ENCODE data around the gene FAM110A.
"Not testable (repeated sequence)": the region's sequence is repeated elsewhere in the genome, so short reads cannot be mapped to it uniquely, and the experiment has no call there.

The FAM110A gene

DNA sequence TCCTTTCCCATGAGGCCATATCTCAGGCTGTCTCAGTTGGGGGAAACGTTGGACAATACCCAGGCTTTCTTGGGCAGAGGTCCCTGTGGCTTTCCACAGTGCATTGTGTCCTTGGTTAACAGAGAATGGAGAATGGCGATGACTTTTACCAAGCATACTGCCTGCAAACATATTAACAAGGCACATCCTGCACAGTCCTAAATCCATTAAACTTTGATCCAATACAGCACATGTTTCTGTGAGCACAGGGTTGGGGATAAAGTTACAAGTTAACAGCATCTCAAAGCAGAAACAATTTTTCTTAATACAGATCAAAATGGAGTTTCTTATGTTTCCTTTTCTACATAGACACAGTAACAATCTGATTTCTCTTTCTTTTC lies 21.1 kb upstream of the FAM110A start:
- H3K4me3 ChIP-seq (ENCODE audit: insufficient read depth, low read depth, low read length); H3K27ac ChIP-seq (ENCODE audit: insufficient read depth, low read depth, low read length, poor library complexity, severe bottlenecking); H3K4me1 ChIP-seq (ENCODE audit: control insufficient read depth, insufficient read depth, low read length); H3K27me3 ChIP-seq (ENCODE audit: control insufficient read depth, insufficient read depth, low read length, poor library complexity, severe bottlenecking); H3K9me3 ChIP-seq (ENCODE audit: control insufficient read depth, low read length); H3K36me3 ChIP-seq (ENCODE audit: control insufficient read depth, insufficient read depth, low read length): not testable (repeated sequence)
- 58 to 75% methylated on average over 2 of the region's 2 CpGs for WGBS, 2 experiments

DNA sequence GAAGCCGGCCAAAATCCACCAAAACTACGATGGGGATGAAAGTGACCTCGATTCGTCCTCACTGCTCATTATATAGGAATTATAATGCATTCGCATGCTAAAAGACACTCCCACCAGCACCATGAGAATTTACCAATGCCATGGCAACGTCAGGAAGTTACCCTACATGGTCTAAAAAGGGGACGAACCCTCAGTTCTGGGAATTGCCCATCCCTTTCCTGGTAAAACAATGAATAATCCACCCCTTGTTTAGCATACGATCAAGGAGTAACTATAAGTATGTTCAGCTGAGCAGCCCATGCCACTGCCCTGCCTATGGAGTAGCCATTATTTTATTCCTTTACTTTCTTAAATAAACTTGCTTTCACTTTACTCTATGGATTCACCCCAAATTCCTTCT lies 20.1 kb upstream of the FAM110A start:
- Histone ChIP-seq H3K4me3 (ENCODE audit: insufficient read depth, low read depth, low read length) (no peak overlapping the region), H3K27ac (ENCODE audit: insufficient read depth, low read depth, low read length, poor library complexity, severe bottlenecking) (no peak overlapping the region), H3K9me3 (ENCODE audit: control insufficient read depth, low read length) (peaks cover 2% of the 10 kb centered on the region), H3K36me3 (ENCODE audit: control insufficient read depth, insufficient read depth, low read length) (no peaks in the 10 kb centered on the region), H3K4me1 (ENCODE audit: control insufficient read depth, insufficient read depth, low read length) (no peaks in the 10 kb centered on the region), H3K27me3 (ENCODE audit: control insufficient read depth, insufficient read depth, low read length, poor library complexity, severe bottlenecking) (no peaks in the 10 kb centered on the region)
- WGBS, 2 experiments: 85 to 90% methylated on average over 8 of the region's 8 CpGs

DNA sequence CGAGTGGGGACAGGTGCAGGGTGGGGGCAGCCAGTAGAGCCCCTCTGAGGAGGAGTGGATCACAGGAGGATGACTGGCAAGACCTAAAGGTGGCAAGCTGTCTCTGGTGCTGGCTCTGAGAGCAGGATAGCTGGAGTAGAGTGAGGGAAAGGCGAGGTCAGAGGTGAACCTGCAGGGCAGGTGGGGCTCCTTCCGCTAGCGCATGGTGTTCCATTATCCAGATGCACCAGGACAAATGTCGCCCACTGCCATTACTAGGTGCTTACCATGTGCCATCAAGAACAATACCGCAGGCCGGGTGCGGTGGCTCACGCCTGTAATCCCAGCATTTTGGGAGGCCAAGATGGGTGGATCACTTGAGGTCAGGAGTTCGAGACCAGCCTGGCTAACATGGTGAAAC lies 18.3 kb upstream of the FAM110A start:
- Histone ChIP-seq H3K27ac (ENCODE audit: insufficient read depth, low read depth, low read length, poor library complexity, severe bottlenecking) (no peak overlapping the region), H3K27me3 (ENCODE audit: control insufficient read depth, insufficient read depth, low read length, poor library complexity, severe bottlenecking) (no peaks in the 10 kb centered on the region), H3K4me3 (ENCODE audit: insufficient read depth, low read depth, low read length) (no peak overlapping the region), H3K4me1 (ENCODE audit: control insufficient read depth, insufficient read depth, low read length) (no peaks in the 10 kb centered on the region), H3K9me3 (ENCODE audit: control insufficient read depth, low read length) (no peaks in the 10 kb centered on the region), H3K36me3 (ENCODE audit: control insufficient read depth, insufficient read depth, low read length) (no peaks in the 10 kb centered on the region)
- WGBS, 2 experiments: 89 to 92% methylated on average over 10 of the region's 10 CpGs

DNA sequence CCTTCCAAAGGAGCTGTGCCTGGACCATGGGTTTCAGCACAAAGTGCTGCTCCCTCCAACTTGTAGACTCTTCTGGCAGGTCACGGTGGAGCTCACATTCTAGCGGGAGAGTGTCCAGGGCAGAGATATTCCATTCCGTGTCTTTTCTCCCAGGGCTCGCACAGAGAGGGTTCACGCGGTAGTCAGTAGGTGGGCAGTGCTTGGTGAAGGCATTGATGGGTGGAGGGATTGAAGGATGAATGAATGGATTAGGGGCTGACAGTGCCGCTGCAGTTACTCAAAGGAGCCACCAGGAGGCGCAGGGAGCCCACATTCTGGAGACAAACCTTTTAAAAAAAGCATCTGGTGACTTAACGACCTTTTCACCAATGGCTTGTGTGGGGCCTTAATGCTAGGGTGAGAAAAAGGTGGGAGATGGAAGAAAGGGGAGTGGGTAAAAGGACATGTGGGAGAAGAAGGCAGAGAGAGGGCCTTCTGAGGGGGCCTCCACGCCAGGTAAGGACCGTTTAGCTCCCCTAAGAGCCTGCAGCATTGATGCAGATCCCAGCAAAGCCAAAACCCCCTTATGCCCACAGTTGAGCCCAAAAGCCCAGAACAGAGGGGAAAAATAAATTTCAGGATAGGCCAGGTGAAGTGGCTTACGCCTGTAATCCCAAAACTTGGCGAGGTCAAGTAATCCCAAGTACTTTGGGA lies 17.5 kb upstream of the FAM110A start:
- Histone ChIP-seq H3K9me3 (ENCODE audit: control insufficient read depth, low read length) (no peaks in the 10 kb centered on the region), H3K36me3 (ENCODE audit: control insufficient read depth, insufficient read depth, low read length) (no peaks in the 10 kb centered on the region), H3K27ac (ENCODE audit: insufficient read depth, low read depth, low read length, poor library complexity, severe bottlenecking) (no peak overlapping the region), H3K4me1 (ENCODE audit: control insufficient read depth, insufficient read depth, low read length) (no peaks in the 10 kb centered on the region), H3K4me3 (ENCODE audit: insufficient read depth, low read depth, low read length) (no peak overlapping the region), H3K27me3 (ENCODE audit: control insufficient read depth, insufficient read depth, low read length, poor library complexity, severe bottlenecking) (no peaks in the 10 kb centered on the region)
- 32 to 34% methylated on average over 13 of the region's 13 CpGs for WGBS, 2 experiments

DNA sequence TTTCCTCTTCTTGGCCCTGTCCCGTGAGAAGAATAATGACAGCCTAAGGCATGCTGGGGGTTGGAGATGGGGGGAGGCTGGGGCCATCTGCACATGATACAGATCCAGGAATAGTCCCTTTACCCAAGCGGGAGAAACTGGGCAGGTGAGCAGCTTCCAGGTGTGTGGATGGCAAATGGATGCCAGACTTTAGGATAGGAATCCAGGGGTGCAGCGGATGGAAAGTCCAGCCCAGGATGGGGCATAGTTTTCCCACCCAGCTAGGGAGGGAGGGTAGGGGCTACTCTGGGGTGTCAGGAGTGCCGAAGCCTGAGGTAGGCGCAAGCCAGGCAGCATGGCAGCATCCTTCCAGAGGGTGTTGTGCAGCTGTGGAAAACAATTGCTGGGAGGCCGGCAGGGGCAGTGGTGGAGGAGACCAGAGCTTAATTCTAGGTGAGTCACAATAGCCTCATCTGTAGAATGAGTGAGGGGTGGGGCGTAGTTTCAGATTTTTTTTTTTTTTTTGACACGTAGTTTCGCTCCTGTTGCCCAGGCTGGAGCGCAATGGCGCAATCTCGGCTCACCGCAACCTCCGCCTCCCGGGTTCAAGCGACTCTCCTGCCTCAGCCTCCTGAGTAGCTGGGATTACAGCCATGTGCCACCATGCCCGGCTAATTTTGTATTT lies 15.4 kb upstream of the FAM110A start:
- WGBS, 2 experiments: 86 to 96% methylated on average over 17 of the region's 17 CpGs
- Histone ChIP-seq H3K36me3 (ENCODE audit: control insufficient read depth, insufficient read depth, low read length) (no peaks in the 10 kb centered on the region), H3K27ac (ENCODE audit: insufficient read depth, low read depth, low read length, poor library complexity, severe bottlenecking) (no peak overlapping the region), H3K4me1 (ENCODE audit: control insufficient read depth, insufficient read depth, low read length) (peaks cover 6% of the 10 kb centered on the region), H3K27me3 (ENCODE audit: control insufficient read depth, insufficient read depth, low read length, poor library complexity, severe bottlenecking) (no peaks in the 10 kb centered on the region), H3K4me3 (ENCODE audit: insufficient read depth, low read depth, low read length) (no peak overlapping the region), H3K9me3 (ENCODE audit: control insufficient read depth, low read length) (no peaks in the 10 kb centered on the region)

DNA sequence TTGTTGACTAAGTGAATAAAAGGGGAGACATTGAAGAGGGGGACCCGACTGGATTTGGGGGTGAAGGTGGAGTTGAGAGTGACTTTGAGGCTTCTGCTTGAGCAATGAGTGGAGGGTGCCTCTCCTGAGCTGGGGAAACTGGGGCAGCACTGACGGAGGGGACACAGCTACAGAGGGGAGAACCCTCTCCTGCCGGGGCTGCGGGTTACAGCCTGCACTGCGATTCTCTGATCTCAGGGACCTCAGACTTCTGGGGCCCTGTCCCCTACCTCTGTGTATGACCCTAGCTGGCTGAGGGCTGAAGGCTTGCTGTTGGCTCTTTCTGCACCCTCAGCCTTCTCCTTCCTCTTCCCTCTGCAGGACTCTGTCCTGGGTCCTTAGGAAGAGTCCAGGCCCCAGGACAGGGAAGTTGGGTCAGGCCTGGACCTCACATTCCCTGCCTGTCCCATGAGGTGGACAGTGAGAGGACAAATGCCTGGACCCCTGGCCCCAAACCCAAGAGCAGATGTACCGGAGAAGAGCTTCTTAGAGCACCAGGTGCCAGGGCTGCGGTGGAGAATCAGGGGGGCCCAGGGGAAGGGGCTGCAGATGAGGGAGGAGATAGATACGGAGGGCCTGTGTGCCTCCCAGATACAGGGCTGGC lies 13.7 kb upstream of the FAM110A start:
- H3K4me1 ChIP-seq (ENCODE audit: control insufficient read depth, insufficient read depth, low read length): peaks cover 7% of the 10 kb centered on the region
- no peaks in the 10 kb centered on the region for H3K9me3 ChIP-seq (ENCODE audit: control insufficient read depth, low read length)
- no peak overlapping the region for H3K27ac ChIP-seq (ENCODE audit: insufficient read depth, low read depth, low read length, poor library complexity, severe bottlenecking)
- H3K4me3 ChIP-seq (ENCODE audit: insufficient read depth, low read depth, low read length): no peak overlapping the region
- no peaks in the 10 kb centered on the region for H3K36me3 ChIP-seq (ENCODE audit: control insufficient read depth, insufficient read depth, low read length)
- WGBS, 2 experiments: 76 to 82% methylated on average over 8 of the region's 8 CpGs
- no peaks in the 10 kb centered on the region for H3K27me3 ChIP-seq (ENCODE audit: control insufficient read depth, insufficient read depth, low read length, poor library complexity, severe bottlenecking)

DNA sequence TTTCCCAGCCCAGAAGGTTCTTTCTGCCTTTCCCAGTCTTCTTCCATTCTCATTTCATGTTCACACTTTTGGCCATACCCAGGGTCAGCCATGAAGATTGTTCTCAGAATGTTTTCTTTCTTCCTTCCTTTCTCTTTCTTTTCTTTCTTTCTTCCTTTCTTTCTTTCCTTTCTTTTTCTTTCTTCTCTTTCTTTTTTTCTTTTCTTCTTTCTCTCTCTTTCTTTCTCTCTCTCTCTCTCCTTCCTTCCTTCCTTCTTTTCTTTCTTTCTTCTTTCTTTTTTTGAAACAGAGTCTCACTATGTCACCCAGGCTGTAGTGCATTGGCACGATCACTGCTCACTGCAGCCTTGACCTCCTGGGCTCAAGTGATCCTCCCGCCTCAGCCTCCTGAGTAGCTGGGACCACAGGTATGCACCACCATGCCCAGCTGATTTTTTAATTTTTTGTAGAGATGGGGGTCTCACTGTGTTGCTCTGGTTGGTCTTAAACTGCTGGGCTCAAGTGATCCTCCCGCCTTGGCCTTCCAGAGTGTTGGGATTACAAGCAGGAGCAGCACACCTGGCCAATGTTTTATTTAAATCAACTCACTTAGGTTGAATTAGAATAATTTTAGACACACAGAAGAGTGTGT lies 13.1 kb upstream of the FAM110A start:
- H3K9me3 ChIP-seq (ENCODE audit: control insufficient read depth, low read length): no peaks in the 10 kb centered on the region
- WGBS, 2 experiments: 91 to 92% methylated on average over 3 of the region's 3 CpGs
- H3K36me3 ChIP-seq (ENCODE audit: control insufficient read depth, insufficient read depth, low read length): no peaks in the 10 kb centered on the region
- no peaks in the 10 kb centered on the region for H3K27me3 ChIP-seq (ENCODE audit: control insufficient read depth, insufficient read depth, low read length, poor library complexity, severe bottlenecking)
- no peak overlapping the region for H3K4me3 ChIP-seq (ENCODE audit: insufficient read depth, low read depth, low read length)
- peaks cover 7% of the 10 kb centered on the region for H3K4me1 ChIP-seq (ENCODE audit: control insufficient read depth, insufficient read depth, low read length)
- H3K27ac ChIP-seq (ENCODE audit: insufficient read depth, low read depth, low read length, poor library complexity, severe bottlenecking): no peak overlapping the region

DNA sequence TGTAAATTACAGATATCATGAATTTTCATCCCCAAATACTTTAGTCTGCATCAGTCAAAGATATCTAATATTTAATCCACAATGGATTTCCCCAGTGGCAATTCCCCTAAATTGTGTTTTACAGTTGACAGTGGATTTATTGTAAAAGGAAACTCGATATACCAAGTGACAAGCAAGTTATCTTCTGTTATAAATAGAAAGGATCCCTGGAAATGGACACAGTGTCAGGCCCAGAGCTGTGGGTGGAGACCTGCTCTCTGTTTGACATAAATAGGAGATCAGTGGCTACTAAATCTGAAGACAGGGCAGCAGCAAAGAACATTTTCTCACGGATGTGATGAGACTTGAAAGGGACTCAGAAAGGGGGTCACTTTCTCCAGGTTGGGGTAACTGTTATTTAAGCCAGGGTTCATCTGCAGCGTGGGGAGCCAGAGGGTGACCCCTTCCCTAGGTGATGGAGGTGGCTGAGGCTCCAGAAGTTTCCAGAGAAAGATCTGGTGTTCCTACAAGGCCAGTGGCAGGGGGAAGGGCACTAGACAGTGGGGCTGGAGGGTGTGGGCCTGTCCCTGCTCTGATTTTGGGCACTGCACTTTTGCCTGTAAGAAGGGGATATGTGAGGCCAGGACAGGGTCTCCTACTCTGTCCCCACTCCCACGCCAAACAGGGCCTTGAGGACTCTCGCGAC lies 12.3 kb upstream of the FAM110A start:
- no peaks in the 10 kb centered on the region for H3K36me3 ChIP-seq (ENCODE audit: control insufficient read depth, insufficient read depth, low read length)
- H3K4me3 ChIP-seq (ENCODE audit: insufficient read depth, low read depth, low read length): no peak overlapping the region
- H3K27me3 ChIP-seq (ENCODE audit: control insufficient read depth, insufficient read depth, low read length, poor library complexity, severe bottlenecking): no peaks in the 10 kb centered on the region
- peaks cover 7% of the 10 kb centered on the region for H3K4me1 ChIP-seq (ENCODE audit: control insufficient read depth, insufficient read depth, low read length)
- 88% methylated on average over 6 of the region's 6 CpGs for WGBS, 2 experiments
- no peaks in the 10 kb centered on the region for H3K9me3 ChIP-seq (ENCODE audit: control insufficient read depth, low read length)
- H3K27ac ChIP-seq (ENCODE audit: insufficient read depth, low read depth, low read length, poor library complexity, severe bottlenecking): no peak overlapping the region

DNA sequence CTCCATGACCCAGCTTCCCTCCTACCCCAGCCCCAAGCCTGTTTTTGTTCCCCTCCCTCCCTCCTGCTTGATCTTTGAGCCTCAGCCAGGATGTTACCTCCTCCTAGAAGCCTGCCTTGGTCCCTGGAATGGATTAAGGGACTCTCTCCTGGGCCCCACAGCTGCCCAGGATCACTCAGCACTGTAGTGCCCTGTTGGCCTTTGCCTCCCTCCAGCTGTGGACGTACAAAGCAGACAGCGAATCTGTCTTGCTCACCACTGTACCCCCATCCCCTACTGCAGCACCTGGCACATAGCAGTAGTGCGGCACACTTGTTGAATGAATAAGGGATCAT lies 11.8 kb upstream of the FAM110A start:
- H3K27me3 ChIP-seq (ENCODE audit: control insufficient read depth, insufficient read depth, low read length, poor library complexity, severe bottlenecking): no peaks in the 10 kb centered on the region
- H3K9me3 ChIP-seq (ENCODE audit: control insufficient read depth, low read length): no peaks in the 10 kb centered on the region
- 87 to 90% methylated on average over 3 of the region's 3 CpGs for WGBS, 2 experiments
- peaks cover 7% of the 10 kb centered on the region for H3K4me1 ChIP-seq (ENCODE audit: control insufficient read depth, insufficient read depth, low read length)
- no peak overlapping the region for H3K27ac ChIP-seq (ENCODE audit: insufficient read depth, low read depth, low read length, poor library complexity, severe bottlenecking)
- no peak overlapping the region for H3K4me3 ChIP-seq (ENCODE audit: insufficient read depth, low read depth, low read length)
- H3K36me3 ChIP-seq (ENCODE audit: control insufficient read depth, insufficient read depth, low read length): no peaks in the 10 kb centered on the region

All from ectodermal cell (in vitro differentiated cells).